ENCODE results near the gene CCDC85C.

CCDC85C gene

DNA sequence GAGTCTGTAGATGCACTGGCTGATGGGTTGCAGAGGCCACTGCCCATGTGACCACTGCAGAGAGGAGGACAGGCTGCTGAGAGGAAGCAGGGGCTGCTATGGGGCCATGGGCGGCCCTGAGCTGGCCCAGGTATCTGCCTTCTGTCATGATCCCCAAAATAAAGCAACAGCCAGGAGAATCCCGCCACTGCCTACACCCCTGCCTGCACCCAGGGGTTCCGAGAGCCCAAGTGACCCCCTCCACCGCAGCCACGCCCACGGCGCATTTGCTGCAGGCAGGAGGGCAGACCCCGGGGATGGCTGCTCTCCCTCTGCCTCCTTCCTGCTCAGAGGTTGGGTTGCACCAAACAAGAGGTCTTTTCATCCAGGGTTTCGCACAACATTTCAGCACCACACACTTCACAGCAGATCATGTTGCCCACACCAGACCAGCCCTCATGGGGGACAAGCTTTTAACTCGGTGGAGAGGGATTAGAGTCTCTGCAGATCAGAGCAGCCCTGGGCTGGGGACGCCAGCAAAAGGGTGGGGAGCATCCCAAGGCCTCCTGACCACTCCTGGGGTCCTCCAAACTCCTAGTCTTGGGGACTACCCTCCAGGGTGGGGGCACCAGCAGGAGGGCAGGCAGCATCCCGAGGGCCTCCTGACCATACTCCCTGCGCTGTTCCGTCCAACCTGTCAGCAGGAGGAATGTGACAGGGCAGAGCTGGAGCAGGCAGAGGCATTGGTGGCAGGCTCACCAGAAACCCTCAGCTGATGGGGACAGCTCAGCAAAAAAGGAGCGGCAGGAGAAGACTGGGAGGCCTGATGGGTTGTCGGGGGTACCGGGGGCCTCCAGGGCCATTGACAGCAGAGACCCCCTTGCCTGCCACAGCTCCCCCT lies 14.1 kb downstream of the CCDC85C start:
- peak; percentile 37 for DNase-seq (ENCODE audit: low spot score)

DNA sequence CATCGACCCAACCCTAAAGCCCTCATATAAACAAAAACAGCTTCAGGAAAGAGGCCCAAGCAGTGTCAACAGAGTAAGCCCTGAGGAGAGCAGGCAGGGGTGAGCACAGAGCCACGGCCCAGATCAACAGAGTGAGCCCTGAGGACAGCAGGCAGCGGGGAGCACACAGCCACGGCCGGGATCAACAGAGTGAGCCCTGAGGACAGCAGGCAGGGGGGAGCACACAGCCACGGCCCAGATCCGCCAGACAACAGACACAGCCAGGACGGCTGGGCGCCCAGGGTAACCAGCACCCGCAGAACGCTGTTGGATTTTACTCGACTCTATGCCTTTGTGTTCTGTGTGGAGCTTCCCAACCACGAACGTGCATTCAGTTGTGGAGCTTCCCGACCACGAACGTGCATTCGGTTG lies 15.0 kb downstream of the CCDC85C start:
- no peak for DNase-seq (ENCODE audit: low spot score)

DNA sequence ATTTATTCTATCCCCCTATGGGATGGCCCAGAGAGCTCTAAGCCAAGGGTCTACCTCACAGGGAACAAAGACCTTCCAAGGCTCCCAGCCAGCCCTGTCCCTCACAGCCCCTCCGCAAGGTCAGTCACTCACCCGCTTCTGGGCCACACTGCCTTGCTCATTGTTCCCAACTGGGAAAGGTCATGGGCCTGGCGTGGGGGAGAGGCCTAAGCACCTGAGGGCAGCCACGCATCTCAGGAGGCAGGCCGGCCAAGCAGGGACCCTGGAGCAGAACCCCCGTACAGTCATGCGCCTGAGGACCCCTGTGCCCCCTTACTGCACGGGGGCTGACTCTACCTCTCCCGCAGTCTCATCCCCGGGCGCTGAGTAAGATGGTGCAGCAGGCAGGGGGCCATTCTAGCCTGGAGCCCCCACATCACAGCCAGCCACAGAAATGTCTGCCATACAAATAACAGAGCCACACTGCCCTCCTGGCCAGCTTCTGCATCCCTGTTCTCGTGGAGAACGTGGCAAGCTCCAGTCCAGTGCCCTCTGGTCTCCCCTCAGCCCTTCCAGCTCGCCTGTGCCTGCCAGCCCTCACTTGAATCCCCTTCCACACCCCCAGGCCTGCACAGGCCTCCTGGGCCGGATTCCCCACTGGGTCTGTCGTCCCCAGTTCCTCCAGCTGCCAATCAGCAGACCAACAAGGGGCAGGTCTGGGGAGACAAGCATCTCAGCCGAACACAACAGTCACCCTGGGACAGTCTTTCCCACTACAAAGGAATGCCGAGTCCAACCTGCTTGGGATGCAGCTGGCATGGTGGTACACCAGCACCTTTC lies 16.3 kb downstream of the CCDC85C start:
- DNase-seq (ENCODE audit: low spot score), result no peak

DNA sequence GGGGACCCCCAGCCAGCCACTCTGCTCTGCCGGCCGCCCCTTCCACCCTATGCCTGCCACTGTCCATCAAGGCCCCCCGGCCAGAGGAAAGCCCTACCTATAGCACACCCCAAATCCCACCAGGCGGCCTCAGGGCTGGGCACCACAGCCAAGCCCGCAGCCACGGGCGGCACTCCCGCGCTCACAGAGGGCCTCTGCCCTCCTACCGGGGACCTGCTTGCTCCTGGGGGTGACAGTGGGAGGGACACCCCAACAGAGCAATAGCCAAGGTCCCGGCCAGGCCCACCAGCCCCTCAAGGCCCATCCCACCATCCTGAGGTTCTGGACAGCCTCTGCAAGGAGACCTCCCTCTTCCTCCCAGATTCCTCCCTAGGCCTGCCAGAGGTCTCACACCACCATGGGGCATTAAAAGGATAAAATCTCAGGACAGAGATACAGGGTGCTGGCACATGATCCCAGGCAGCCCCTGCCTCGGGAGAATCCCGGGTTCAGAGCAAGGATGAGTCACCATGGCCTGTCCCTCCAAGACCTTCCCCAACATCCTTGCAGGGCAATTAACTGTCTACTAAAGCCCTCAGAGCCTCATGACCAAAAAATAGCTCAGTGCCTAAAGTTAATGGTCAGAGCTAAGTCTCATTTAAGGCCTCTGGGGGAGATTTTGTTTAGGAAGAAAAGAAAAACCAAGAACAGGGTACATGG lies 17.1 kb downstream of the CCDC85C start:
- DNase-seq (ENCODE audit: low spot score), result no peak

DNA sequence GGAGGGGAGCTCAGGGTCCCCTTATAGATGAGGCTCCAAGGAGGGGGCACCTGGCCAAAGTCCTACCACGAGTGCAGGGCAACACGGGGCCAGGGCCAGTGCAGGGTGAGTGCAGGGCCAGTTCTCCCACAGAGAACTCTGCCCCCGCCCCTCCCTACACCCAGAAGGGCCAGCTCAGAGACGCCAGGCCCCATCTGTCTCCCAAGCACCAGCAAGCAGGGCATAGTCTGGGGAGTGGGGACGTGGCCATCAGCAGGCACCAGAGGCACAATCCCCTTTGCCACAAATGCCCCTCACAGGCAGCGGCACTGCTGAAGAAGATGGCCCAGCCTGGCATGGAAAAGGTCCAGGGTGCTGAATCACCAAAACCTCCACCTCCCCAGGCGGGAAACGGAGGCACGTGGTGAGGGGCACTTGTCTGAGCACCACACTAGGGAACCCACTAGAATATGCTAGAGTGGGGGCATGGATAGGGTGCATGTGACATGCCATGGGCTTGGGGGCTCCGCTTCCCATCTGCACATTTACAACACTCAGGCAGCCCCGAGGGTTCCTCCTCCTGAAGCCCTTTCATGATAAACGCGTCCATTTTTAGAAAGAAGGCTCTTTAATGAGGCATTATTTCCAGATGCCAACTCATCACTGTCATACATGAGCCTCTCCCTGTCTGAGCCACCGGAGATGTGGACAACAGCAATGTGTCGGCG lies 17.8 kb downstream of the CCDC85C start:
- no peak for DNase-seq (ENCODE audit: low spot score)

DNA sequence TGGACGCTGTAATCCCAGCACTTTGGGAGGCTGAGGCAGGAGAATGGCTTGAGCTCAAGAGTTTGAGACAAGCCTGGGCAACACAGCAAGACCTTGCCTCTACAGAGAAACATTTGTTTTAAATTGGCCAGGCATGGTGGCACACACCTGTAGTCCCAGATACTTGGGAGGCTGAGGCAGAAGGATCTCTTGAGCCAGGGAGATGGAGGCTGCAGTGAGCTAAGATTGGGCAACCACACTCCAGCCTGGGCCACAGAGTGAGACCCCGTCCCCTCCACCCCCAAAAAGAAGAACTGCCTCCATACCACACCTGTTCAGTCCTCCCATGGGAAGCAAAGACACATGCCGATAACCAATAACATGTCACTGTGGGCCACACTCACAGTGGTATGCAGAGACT lies 19.2 kb downstream of the CCDC85C start:
- no peak for DNase-seq (ENCODE audit: low spot score)

DNA sequence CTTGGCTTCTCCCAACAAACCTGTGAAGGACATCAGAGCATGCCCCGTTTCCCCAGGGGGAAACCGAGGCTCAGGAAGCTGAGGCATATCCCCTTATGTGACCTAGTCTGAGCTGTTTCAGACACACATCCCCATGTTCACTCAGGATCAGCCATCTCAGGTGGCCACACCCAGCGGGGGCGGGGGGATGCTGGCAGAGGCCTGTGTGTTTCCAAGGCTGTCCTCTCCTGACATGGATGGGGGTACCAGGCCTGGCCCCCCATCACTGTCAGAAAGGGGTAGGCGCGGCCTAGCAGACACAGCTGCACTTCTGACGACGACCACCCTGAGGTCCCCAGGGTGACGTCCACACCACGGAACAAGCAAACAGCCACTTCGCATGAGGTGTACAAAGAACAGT lies 22.1 kb downstream of the CCDC85C start:
- DNase-seq (ENCODE audit: low spot score), result no peak

DNA sequence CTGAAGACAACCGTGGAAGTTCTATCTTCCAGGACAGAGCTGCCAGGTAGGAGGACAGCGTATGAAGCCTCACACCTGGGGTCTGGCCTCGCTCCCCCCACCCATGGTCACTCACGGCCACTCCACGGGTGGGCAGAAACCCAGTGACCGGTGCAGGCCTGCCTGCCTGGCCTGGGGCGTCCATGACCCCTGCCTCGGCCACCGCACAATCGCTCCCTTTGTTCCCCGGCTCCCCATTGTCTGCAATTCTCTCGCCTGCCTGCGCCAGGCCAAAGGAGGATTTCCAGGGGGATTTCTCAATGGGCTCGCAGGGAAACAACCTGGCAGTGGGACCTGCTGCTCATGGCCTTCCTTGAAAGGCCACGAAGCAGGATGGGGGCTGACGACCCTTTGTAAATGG lies 22.6 kb downstream of the CCDC85C start:
- DNase-seq (ENCODE audit: low spot score), result peak; percentile 14

DNA sequence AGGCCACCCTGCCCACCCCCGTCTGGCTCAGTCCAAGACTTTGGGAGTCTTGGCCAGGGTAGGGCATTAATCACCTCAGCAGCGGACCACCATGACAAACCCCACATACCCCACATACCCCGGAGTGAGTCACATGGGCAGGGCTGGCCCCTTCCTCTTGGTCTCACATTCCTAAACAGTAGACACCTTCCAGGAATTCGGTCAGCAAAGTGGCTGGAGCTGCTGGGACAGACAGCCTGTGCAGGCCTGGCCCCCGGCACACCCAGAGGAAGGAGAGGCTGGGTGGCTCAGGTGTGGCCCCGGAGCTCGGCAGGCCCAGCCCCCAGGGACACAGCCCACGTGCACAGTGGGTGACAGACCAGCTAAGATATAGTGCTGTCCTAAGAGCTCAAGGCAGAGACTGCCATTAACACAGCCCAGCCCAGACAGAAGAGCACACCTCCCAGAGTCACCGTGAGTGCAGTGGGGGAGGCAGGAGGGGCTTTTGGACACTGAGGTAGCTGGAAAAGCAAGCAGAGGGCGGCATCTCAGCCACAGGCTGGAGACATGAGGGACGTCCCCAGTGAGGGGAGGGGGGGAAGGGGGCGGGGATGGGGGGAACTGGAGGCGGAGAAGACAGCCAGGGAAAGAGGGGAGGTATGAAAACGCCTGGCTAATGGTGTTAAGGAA lies 24.0 kb downstream of the CCDC85C start:
- no peak for DNase-seq (ENCODE audit: low spot score)

DNA sequence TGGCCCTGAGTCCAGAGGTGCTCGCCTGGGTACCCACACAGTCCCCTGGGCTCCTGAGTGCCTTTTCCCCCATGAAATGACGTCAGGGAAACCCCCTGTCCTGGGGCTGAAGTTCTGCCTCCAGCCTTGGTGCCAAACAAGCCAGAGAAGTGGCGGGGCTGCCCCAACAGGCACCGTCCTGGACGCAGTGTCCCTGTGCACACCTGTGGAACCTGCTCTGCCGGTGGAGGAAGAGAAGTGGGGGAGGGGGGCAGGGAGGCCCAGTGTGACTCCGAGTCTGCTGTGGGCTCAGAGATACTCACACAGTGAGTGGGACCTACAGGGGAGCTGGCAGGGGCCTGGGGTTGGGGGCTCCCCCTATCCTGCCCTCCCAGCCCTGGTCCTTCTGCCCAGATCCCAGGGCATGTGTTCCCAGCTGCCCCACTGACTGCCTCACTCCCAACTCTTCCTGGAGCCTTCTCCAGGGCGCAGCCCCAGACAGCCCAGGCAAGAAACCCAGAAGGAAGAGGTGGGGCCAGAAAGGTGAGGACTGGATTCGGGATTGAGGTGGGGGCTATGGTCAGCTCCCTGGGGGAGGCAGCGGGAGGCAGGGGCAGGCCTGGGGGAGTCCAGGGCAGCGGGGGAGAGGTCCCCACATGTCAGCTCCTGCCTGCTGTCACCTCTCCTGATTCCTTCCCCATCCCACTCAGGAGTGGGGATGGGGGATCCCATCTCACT lies 24.7 kb downstream of the CCDC85C start:
- DNase-seq (ENCODE audit: low spot score), result no peak

DNA sequence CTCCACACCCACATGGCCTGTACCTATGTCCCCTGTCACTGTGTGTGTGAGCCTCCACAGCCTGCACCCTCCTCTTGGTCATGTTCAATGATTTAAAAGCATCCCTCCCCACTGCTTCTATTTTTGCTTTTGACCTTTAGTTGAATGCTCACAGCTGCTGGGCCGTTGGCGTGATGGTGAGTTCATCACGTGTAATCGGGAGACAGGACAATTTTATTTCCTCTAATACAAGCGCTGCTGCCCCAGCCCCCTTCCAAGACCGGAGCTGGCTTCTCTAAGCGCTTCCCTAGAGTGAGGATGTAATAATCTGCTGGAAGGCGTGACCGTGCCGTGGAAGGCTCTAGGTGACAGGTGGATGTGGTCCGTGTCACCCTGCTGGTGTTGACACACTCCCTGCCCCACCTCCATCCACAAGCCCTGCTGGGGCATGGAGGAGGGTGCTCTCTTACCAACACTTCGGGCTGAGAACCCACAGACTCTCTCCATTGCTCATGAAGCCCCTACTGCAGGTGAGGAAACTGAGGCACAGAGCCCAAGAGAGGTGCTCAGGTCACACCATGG lies 25.4 kb downstream of the CCDC85C start:
- no peak for DNase-seq (ENCODE audit: low spot score)

DNA sequence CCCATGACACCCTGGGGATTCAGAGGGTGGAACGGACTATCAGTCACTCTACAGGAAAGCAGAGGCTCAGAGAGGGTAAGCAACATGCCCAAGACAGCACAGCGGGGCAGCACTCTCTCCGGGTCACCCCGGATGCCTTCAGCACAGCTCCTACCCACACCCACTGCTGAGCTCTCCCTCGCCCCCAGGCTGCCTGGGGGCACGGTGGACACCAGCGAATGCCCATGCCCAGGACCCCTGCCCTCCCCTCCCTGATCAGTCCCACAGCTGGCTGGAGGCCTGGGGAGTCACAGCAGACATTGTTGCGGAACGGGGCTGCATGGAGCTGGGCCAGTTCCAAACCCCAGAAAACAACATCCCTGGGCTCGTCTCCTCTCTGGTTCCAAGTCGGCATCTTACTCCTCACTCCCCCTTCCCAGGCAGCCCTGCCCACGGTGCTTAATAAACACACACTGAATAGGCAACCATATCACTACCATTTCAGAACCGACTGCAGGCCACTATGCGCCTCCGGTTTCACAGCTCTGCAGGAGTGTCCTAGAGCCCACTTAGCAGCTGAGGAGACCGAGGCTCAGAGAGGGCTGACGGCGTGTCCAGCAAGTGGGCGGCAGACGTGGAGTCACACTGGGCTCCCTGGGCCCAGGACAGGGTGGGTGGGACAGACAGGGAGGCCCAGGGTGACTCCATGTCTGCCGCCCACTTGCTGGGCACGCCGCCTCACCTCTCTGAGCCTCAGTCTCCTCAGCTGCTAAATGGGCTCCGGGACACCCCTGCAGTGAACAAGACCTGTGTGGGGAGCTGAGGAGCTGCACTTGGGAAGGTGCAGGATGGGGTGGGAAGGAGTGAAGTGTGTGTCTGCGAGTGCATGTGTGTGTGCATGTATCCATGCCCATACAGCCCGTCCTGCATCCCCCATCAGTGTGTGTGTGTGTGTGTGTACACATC lies 27.0 kb downstream of the CCDC85C start:
- DNase-seq (ENCODE audit: low spot score), result no peak

DNA sequence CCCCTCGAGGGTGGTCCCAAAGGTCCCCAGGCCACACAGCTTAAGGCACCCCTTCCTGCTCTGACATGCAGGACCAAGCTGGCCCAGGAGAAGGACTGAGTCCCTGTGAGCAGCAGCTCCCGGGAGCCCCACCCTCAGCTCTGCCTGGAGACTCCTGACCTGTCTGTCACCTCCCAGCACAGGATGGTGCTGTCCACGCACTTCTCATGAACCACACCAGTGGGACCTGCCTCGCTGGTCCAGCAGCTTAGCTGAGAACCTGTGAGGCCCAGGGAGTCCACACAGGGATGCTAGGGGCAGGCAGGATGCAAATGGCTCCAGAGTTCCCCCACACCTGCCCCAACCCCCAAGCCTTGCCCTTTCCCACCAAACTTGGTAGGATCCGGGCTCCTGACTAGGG lies 27.7 kb downstream of the CCDC85C start:
- DNase-seq (ENCODE audit: low spot score), result no peak

DNA sequence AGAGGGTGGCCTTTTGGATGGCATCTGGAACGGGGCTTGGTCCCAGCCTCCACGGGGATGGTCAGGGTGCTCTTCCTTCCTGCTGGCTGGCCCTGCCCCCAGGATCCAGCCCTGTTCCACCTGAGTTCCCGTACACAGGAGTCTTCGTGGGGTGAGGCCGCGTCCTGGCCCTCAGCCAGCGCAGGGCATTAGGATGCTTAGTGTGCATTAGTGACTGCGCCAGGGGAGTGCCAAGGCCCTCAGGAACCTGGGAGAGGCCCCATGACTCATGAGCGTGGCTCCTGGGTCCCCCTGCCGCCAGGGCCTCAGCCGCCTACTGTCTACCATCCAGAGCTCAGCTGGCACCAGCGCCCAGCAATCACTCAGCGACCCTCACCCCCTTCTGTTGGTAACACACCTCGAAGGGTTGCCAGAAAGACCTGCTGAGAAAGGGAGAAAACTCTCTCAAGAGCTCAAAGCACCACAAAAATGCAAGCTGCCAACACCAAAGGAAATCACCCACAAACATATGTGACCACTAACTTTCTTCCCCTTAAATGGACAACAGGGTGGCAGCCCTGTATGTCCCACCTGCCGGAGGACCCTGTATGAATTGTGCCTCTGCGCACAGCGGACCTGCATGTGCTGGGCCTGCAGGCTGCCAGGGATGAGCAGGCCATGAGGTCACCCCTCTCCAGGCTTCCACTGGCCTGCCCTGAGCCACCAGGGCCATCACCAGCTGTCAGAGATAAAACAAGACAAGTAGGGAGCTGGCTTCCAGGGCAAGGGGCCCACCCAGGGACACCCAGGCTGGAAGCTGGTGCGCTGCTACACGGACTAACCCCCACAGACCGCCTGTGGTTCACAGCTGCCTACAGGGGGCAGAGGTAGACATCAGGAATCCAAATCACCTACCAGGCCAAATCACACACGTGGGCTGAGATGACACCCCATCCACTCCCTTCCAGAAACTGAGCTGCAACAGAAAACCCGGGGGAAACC lies 28.7 kb downstream of the CCDC85C start:
- no peak for DNase-seq (ENCODE audit: low spot score)

DNA sequence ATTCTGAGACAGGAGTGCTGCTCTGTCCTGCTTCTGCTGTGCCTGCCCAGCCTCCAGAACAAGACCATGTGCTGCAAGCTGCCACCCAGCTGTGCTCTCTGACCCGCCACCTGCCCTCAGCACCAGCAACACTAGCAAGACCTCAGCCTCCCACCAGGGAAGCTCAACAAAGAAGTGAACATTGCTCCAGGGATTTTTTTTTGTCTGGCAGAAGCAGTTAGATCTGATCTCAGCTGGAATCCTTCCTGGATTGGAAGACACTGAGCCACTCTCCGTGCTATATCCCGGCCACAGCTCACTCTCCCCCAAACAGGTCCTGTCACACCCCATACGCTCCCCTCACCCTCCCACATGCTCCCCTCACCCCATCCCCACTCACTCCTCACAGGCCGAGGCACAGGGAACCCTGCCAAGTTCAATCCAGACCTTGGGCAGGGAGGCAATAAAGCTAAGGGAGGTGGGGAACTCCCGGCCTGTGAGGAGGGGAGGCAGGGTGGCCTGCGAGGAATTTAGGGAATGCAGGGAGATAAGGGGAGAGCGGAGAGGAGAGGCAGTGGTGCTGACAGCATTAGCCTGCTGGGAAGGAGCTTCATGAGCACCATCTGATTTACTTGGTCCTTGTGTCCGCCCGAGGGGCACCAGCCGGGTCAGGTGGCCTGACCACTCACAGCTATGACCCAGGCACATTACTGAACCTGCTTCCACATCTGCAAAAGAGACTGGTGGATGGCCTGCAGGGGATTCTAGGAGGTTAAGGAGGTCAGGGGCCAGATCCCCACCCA lies 29.7 kb downstream of the CCDC85C start:
- no peak for DNase-seq (ENCODE audit: low spot score)

DNA sequence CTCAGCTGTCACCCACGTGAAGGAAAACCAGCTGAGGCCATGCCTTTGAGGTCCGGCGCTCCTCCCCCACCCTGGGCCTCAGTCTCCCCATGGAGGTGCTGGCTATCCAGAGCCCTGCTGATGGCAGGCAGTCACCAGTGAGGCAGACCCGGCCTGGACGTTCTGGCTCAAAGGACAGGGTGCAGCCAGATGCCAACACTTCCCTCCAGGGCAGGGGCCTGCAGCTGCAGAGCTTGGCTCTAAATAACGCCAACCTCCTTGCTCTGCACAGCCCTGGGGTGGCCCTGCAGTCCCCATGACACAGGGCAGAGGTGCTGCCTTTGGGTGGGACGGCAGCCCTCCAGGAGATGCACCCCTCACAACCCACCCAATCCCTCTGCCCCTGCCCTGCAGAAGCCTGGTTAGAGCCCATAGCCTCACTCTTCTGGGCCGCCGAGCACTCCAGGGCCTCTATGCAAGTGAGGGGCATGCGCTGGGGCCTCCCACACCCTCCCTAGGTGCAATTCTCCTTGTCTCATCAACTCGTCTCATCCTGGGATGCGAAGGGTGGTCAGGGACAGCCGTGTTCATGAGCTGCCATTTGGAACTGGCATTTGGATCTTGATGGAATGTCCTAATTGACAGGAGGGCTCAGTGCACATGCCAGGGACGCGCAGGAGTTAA lies 30.4 kb downstream of the CCDC85C start:
- DNase-seq (ENCODE audit: low spot score), result no peak

DNA sequence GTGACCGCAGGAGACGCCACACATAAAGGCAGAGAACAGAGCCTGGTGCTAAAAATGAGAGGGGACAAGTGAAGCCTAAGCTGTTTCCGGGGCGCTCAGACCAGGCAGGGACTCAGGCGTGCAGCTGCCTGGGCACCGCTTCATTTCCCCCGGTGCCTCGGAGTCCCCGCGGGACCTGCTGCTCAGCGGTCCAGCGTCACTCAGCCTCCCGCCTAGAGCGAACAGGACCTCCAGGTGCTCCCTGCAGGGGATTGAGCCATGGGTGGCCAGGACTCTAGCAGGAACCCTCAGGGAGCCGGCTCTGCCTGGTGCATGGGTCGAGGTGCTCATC lies 31.0 kb downstream of the CCDC85C start:
- DNase-seq (ENCODE audit: low spot score), result no peak
